GM19397 (cell line): ENCODE data around the gene HBD.

ENCODE experiments used
- ATAC-seq: cut with Tn5 transposase; IDR thresholded peaks from one replicate; pipeline ENCODE4 v1.9.1; 2021; ENCODE audit warnings: mild to moderate bottlenecking, moderate library complexity; ENCODE audit not compliant: unreplicated experiment

The HBD gene

DNA sequence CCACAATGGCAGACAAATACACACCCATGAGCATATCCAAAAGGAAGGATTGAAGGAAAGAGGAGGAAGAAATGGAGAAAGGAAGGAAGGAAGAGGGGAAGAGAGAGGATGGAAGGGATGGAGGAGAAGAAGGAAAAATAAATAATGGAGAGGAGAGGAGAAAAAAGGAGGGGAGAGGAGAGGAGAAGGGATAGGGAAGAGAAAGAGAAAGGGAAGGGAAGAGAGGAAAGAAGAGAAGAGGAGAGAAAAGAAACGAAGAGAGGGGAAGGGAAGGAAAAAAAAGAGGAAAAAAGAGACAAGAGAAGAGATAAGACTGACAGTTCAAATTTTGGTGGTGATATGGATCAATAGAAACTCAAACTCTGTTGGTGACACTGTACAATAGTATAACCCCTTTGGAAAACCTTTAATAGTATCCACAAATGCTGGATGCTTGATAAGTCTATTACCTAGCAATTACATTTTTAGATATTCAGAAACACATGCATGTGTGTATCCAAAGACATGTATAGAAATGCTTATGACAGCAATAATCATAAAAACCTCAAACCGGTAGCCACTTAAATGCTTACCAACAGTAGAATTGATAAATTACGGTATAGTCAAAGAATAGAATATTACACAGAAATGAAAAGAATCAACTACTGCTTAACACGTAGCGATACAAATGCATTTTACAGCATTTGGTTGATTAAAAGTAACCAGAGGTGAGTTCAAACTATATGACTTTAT, 1.2 kb upstream of the HBD start:
- no peak for ATAC-seq

DNA sequence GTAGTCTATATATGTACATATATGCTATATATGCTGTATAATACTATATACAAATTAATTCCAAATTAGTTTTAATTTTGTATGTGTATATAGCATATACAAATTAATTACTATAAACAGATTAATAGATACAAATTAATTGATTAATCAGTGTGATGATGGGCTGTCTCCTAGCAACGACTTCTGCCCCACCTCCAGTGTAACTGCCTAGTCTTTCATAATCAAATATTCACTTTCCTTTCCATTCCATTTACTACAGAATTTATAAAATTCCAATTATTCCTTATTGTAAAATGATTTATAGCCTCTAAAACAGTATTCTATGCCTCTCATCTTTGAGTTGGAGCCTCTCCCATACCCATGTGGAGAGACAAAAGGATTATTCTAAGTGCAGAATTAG, 976 bp downstream of the HBD start:
- ATAC-seq = no peak

DNA sequence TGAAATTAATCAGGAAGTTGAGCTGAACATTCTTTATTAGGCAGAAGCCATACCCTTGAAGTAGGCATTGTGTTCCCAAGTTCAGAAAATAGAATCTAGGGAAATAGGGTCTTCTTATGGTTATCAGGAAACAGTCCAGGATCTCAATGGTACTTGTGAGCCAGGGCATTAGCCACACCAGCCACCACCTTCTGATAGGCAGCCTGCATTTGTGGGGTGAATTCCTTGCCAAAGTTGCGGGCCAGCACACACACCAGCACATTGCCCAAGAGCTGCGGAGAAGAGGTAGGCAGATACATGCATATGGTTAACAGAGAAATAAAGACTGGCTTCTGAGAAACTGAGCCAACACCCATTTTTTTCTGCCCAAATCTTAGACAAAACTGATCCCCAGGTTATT, 1.5 kb downstream of the HBD start:
- ATAC-seq = no peak

DNA sequence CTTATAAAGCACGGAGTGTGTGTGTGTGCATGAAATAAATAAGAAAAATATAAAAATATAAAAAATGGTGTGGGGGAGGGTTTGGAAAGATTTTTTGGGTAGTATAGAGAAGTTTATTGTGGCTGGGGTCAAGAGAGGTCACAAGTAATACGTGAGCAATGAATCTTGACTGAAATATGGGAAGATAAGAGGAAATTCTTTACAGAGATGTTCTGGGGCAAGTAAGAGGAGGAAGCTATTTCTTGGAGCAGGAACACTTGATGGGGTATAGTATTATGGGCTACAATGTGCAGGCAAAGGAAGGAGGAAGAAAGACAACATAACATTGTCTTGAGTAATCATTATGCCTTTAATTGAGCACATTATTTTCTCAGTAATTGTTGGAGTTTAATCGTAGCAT, 2.1 kb downstream of the HBD start:
- ATAC-seq = no peak

DNA sequence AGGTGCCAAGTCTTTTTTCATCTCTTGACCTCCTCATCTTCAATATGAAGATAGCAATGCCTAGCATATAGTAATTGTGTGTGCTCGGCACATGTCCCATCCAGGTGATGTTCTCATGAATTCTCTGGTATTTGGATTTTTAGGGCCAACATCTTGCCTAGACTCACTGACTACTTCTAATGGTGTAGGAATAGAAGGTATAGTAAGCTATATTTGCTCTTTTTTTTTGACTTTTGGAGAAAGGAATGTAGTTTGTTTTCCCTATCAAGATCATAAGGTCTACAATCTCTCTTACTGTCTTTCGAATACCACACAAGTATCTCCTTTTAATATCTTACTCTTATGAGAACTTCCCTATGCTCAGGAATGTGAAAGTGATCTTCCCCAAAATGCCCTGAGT, 3.2 kb downstream of the HBD start:
- ATAC-seq = no peak

DNA sequence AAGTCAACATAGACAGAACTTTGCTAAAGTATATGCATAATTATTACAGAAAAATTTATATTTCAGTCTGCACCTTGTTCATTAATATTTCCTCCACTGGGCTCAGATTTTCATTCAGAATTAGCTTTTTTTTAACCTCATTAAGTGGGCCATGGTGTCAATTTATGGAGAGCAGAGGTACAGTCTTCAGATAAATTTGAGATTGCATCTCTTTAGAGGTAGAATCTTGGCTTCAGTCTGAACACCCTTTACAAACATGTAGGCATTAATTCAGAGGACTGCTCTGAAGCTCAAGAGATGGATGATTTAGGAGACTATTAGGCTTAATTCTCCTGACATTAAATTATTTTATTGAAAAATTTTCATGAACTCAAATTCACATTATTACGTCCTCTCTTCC, 4.0 kb downstream of the HBD start:
- no peak for ATAC-seq

DNA sequence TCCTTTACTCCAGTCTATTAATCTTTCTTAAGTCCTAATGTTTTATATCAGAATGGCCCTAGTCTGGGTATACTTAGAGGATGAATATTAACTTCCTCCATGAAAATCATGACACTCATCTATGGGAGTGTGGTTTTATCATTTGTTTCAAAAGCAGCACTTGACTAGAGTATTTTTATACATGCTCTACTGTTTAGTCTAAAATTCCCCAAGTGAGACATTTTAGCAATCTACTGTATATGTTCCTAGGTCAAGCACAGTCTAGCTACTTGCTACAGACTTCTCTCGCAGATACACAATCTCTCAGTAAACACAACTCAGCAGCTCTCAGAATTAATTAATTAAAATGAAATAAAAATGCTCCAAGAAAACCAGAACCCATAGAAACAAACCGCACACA, 4.5 kb downstream of the HBD start:
- ATAC-seq = no peak

DNA sequence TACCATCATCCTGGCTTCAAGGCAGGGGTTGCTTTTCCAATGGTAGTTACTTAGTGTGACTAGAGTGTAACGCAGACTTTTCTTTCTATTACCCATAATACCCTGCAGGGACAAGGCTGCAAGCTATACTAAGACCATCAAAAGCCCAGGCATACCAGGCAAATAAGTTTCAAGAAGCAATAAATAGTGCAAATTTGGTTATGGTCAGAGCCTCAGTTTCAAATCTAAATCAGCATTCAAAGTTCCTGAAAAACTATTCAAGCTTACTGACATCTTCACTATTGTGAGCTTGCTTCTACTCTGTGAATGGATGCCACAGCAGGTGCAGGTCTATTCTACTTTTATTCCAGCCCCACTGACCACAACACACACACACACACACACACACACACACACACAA, 4.9 kb downstream of the HBD start:
- no peak for ATAC-seq

DNA sequence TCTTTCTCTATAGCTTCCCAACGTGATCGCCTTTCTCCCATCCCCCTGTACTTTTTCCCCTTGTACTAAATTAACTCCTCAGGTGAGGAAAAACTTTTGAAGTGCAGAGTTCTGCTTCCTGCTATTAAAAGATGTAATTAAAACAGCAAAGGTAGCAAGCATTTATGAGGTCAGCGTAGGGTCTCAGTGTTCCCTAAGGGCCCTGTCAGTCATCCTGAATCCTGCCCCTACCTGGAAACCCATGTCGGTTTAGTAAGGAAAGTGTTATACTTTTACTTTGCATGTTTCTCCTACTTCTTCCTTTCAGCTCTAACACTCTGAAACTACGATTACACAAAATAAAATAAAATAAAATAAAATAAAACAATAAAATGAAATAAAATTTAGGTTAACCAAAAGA, 6.2 kb downstream of the HBD start:
- ATAC-seq = no peak

DNA sequence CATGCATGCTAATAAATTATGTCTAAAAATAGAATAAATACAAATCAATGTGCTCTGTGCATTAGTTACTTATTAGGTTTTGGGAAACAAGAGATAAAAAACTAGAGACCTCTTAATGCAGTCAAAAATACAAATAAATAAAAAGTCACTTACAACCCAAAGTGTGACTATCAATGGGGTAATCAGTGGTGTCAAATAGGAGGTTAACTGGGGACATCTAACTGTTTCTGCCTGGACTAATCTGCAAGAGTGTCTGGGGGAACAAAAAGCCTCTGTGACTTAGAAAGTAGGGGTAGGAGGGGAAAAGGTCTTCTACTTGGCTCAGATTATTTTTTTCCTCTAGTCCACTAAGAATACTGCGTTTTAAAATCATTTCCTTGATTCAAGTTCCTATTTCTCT, 6.6 kb downstream of the HBD start:
- ATAC-seq = no peak

DNA sequence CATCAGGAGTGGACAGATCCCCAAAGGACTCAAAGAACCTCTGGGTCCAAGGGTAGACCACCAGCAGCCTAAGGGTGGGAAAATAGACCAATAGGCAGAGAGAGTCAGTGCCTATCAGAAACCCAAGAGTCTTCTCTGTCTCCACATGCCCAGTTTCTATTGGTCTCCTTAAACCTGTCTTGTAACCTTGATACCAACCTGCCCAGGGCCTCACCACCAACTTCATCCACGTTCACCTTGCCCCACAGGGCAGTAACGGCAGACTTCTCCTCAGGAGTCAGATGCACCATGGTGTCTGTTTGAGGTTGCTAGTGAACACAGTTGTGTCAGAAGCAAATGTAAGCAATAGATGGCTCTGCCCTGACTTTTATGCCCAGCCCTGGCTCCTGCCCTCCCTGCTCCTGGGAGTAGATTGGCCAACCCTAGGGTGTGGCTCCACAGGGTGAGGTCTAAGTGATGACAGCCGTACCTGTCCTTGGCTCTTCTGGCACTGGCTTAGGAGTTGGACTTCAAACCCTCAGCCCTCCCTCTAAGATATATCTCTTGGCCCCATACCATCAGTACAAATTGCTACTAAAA, 7.5 kb downstream of the HBD start, which contains the start of gene HBB:
HBB (minus strand) TSS at position 340 of the 579 bp plus-strand sequence; CDS start at position 290, 50 bp downstream.
- ATAC-seq = no peak

DNA sequence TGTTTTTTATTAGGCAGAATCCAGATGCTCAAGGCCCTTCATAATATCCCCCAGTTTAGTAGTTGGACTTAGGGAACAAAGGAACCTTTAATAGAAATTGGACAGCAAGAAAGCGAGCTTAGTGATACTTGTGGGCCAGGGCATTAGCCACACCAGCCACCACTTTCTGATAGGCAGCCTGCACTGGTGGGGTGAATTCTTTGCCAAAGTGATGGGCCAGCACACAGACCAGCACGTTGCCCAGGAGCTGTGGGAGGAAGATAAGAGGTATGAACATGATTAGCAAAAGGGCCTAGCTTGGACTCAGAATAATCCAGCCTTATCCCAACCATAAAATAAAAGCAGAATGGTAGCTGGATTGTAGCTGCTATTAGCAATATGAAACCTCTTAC, 8.8 kb downstream of the HBD start:
- no peak for ATAC-seq

DNA sequence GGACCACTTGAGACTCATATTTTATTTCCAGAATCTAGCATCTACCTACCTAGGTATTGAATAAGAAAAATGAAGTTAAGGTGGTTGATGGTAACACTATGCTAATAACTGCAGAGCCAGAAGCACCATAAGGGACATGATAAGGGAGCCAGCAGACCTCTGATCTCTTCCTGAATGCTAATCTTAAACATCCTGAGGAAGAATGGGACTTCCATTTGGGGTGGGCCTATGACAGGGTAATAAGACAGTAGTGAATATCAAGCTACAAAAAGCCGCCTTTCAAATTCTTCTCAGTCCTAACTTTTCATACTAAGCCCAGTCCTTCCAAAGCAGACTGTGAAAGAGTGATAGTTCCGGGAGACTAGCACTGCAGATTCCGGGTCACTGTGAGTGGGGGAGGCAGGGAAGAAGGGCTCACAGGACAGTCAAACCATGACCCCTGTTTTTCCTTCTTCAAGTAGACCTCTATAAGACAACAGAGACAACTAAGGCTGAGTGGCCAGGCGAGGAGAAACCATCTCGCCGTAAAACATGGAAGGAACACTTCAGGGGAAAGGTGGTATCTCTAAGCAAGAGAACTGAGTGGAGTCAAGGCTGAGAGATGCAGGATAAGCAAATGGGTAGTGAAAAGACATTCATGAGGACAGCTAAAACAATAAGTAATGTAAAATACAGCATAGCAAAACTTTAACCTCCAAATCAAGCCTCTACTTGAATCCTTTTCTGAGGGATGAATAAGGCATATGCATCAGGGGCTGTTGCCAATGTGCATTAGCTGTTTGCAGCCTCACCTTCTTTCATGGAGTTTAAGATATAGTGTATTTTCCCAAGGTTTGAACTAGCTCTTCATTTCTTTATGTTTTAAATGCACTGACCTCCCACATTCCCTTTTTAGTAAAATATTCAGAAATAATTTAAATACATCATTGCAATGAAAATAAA, 9.5 kb downstream of the HBD start:
- ATAC-seq = no peak

DNA sequence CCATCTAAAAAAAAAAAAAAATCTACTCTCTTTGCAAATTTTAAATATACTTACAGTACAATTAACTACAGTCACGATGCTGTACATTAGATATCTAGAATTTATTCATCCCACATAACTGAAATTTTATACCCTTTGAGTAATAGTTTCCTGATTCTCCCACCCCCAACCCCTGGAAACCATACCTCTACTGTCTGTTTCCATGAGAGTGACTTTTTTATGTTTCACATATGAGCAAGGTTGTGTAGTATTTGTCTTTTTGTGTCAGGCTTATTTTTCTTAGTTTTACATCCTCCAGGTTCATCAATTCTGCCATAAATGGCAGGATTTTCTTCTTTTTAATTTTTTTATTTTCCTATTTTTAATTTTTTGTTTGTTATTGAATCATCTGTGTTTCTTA, 10.6 kb downstream of the HBD start:
- ATAC-seq = no peak

DNA sequence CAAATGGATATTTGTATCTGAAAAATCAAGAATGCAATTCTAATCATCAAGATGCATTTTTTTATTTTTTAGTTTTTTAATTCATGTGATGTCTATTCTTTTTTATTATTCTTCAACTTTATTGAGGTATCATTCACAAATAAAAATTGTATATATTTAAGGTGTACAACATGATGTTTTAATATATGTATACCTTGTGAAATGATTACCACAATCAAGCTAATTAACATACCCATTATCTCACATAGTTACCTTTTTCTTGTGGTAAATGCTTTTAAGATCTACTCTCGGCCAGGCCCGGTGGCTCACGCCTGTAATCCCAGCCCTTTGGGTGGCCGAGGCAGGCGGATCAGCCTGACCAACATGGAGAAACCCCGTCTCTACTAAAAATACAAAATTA, 11.1 kb downstream of the HBD start:
- ATAC-seq = no peak

DNA sequence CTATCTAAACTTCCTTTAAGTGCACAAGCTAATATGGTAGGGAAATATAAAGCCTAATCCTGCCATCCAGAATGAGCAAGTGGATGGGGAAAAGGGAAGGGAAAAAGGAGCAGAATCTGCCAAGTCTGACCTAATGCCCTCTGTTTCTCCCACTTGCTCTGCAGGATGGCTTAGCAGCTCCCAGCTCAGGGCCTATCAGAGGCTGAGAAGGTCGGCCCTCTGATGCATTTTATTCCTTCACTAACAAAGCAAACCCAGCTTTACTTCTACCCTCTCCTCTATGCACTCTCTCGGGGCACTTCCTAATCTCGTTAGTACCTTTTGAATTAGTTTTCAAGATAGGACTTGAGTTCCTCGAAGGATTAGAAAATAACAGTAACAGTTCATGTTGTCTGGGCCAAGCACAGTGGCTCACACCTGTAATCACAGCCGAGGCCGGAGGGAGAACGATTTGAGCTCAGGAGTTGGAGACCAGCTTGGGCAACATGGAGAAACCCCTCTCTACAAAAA, 23.9 kb downstream of the HBD start:
- ATAC-seq = no peak

DNA sequence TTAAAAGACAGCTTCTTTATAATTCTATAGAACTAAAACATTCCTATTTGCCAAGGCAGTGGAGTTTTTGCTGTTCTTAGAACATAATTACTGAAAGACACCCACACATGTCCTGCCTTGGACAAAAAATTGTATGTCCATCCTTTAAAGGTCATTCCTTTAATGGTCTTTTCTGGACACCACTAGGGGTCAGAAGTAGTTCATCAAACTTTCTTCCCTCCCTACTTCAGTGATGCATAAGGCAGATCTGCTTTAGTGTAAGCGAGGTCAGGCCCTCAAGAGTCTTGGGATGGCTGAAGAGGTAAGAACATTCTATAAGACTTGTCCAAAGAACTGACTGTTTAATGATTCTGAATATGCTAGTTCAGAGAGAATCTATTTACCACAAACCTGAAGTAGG, 29.5 kb downstream of the HBD start:
- ATAC-seq = no peak

DNA sequence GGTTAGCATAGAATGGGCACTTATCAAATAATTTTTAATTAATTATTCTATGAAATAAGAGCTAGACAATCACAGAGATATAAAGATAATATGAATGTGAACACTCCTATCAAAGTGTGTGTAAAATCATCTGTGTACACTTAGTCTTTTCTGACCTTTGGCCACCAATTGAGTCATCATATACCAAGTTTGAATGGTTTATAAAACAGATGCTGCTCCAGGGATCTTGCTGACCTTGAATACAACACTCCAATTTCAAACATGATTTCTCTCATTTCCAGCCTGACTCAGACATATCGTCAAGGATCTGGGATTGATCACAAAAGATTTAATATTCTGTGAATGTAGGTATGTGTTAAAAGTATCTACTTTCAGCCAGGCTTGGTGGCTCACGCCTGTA, 30.9 kb downstream of the HBD start:
- ATAC-seq = no peak

DNA sequence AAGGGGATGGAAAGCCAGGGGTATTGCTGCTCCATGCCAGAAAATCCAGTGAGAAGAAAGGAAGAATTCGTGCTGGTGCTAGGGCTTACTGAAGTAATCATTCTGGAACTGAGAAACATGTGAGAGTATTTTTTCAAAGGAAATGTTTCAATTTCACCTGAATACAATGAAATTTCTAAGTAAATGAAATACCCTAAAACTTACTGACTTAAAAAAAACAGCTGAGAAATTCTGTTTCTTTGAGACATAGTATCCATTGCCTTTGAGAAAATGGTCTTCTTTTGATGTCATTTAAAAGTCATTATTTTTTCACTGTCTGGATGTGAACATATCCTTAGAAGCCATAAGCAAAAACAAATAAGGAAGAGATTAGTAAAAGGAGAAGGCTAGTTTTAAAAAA, 33.7 kb downstream of the HBD start, which contains the start of gene OR51V1:
OR51V1 (minus strand) TSS at position 101 of the 400 bp plus-strand sequence; CDS start at position 101, 0 bp downstream.
- no peak for ATAC-seq

DNA sequence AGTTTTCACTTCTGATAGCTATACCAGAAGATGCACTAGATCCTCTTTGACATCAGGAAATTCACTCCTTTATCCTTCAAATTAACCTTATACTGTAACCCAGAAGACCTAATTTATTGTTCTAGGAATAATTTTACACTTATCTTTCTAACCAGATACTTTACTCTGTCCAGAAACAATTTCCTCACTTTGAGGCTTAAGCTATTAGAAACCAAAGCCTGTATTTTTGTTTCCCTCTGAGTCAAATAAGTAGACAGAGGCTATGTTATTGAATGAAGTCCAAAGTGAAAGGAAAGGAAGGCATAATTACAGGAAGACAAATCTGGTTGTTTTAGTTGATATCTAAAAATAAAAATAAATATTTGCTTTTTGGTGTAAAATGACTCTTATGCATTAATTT, 36.0 kb downstream of the HBD start:
- ATAC-seq = no peak

DNA sequence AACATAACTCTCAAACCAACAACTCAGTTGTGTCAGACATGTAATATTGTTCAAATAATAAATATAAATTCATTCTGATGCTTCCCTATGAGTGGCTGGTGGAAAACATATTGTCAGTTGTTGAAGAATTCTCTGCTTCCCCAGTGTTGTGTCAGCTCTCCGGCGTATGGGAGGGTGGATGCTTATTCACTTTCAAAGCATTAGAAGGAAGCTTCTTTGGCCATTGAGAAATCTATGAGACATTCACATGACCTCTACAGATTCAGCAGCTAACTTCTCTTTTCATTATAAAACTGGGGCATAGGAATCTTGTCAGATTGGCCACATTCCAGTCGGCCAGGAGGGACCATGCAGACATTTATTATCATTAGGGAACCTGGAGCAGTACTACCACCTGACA, 36.7 kb downstream of the HBD start:
- no peak for ATAC-seq

DNA sequence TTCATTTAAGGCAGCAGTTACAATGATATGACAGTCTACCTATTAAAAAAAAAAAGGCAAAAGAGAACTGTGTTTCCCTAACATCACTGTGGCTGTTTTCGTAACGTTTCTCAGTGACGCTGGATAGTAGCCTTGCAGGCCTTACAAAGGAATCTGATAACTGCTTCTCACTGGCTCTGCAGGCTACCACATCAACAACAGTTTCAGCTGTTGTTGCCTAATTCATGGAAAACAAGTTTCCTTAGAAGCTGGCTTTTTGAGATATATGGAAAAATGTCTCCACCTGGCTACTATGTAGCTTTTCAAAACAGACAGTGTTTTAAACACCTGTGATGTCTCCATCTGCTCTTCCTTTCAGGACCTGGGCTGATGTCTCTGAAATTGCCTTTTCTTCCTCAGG, 37.6 kb downstream of the HBD start:
- no peak for ATAC-seq
